Measurements from ENCODE around the gene CREB3L2. TPM values are rescaled to one million over a fixed set of nuclear protein-coding genes. Genes with fewer than 3 reads are reported as not detected.

The CREB3L2 gene
- total and polyA plus RNA-seq, 2 of the 13 experiments (the other 11 are each of a cell fraction or from before 2014, with no cell fraction given) = 22.1 to 41.1 TPM

GRCh38 chr7:138001529-138002095 lies at the start of gene CREB3L2 (continued):
- TF ChIP-seq ARNT2 (CRISPR knock-in tag; IDR thresholded peaks at IDR 0.05; ENCODE audit: low read depth) (peak; percentile 43; the same call in 1 of the 2 replicates), MIER3 (CRISPR knock-in tag; IDR thresholded peaks at IDR 0.05; ENCODE audit: borderline replicate concordance) (no peak), ZNF883 (CRISPR knock-in tag; IDR thresholded peaks at IDR 0.05; ENCODE audit: not compliant biosample characterization) (no peak), ZNF335 (CRISPR knock-in tag; IDR thresholded peaks at IDR 0.05) (no peak), SMARCE1 (IDR thresholded peaks at IDR 0.05; ENCODE audit: borderline replicate concordance) (no peak), ZNF546 (CRISPR knock-in tag; conservative IDR thresholded peaks at IDR 0.05) (no peak), CTCF (CRISPR knock-in tag; IDR thresholded peaks at IDR 0.05) (peak; percentile 18; the same call in 1 of the 2 replicates), ZSCAN21 (CRISPR knock-in tag; IDR thresholded peaks at IDR 0.05; ENCODE audit: borderline replicate concordance) (no peak), DZIP1 (CRISPR knock-in tag; IDR thresholded peaks at IDR 0.05) (peak; percentile 94), HNRNPLL (IDR thresholded peaks at IDR 0.05; ENCODE audit: low read depth, low read length, poor library complexity, severe bottlenecking) (no peak), ZSCAN9 (CRISPR knock-in tag; IDR thresholded peaks at IDR 0.05; ENCODE audit: borderline replicate concordance) (no peak)
- TF ChIP-seq, protein P1, sequence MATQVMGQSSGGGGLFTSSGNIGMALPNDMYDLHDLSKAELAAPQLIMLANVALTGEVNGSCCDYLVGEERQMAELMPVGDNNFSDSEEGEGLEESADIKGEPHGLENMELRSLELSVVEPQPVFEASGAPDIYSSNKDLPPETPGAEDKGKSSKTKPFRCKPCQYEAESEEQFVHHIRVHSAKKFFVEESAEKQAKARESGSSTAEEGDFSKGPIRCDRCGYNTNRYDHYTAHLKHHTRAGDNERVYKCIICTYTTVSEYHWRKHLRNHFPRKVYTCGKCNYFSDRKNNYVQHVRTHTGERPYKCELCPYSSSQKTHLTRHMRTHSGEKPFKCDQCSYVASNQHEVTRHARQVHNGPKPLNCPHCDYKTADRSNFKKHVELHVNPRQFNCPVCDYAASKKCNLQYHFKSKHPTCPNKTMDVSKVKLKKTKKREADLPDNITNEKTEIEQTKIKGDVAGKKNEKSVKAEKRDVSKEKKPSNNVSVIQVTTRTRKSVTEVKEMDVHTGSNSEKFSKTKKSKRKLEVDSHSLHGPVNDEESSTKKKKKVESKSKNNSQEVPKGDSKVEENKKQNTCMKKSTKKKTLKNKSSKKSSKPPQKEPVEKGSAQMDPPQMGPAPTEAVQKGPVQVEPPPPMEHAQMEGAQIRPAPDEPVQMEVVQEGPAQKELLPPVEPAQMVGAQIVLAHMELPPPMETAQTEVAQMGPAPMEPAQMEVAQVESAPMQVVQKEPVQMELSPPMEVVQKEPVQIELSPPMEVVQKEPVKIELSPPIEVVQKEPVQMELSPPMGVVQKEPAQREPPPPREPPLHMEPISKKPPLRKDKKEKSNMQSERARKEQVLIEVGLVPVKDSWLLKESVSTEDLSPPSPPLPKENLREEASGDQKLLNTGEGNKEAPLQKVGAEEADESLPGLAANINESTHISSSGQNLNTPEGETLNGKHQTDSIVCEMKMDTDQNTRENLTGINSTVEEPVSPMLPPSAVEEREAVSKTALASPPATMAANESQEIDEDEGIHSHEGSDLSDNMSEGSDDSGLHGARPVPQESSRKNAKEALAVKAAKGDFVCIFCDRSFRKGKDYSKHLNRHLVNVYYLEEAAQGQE (IDR thresholded peaks at IDR 0.05; ENCODE audit: borderline replicate concordance in 1 of 2, low read depth in 1 of 2, low read length in 2 of 2) = no peak
- TF ChIP-seq, protein P2, sequence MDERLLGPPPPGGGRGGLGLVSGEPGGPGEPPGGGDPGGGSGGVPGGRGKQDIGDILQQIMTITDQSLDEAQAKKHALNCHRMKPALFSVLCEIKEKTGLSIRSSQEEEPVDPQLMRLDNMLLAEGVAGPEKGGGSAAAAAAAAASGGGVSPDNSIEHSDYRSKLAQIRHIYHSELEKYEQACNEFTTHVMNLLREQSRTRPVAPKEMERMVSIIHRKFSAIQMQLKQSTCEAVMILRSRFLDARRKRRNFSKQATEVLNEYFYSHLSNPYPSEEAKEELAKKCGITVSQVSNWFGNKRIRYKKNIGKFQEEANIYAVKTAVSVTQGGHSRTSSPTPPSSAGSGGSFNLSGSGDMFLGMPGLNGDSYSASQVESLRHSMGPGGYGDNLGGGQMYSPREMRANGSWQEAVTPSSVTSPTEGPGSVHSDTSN (CRISPR knock-in tag; IDR thresholded peaks at IDR 0.05) = no peak
- TF ChIP-seq, protein P3, sequence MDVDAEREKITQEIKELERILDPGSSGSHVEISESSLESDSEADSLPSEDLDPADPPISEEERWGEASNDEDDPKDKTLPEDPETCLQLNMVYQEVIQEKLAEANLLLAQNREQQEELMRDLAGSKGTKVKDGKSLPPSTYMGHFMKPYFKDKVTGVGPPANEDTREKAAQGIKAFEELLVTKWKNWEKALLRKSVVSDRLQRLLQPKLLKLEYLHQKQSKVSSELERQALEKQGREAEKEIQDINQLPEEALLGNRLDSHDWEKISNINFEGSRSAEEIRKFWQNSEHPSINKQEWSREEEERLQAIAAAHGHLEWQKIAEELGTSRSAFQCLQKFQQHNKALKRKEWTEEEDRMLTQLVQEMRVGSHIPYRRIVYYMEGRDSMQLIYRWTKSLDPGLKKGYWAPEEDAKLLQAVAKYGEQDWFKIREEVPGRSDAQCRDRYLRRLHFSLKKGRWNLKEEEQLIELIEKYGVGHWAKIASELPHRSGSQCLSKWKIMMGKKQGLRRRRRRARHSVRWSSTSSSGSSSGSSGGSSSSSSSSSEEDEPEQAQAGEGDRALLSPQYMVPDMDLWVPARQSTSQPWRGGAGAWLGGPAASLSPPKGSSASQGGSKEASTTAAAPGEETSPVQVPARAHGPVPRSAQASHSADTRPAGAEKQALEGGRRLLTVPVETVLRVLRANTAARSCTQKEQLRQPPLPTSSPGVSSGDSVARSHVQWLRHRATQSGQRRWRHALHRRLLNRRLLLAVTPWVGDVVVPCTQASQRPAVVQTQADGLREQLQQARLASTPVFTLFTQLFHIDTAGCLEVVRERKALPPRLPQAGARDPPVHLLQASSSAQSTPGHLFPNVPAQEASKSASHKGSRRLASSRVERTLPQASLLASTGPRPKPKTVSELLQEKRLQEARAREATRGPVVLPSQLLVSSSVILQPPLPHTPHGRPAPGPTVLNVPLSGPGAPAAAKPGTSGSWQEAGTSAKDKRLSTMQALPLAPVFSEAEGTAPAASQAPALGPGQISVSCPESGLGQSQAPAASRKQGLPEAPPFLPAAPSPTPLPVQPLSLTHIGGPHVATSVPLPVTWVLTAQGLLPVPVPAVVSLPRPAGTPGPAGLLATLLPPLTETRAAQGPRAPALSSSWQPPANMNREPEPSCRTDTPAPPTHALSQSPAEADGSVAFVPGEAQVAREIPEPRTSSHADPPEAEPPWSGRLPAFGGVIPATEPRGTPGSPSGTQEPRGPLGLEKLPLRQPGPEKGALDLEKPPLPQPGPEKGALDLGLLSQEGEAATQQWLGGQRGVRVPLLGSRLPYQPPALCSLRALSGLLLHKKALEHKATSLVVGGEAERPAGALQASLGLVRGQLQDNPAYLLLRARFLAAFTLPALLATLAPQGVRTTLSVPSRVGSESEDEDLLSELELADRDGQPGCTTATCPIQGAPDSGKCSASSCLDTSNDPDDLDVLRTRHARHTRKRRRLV (CRISPR knock-in tag; IDR thresholded peaks at IDR 0.05) = no peak; the same call in 1 of the 2 replicates
